ENCODE results near the gene MECP2. TPM values are rescaled to one million over a fixed set of nuclear protein-coding genes. Genes with fewer than 3 reads are reported as not detected.

MECP2 gene
- total RNA-seq, 1 donor from 2014 or later: 65.7 TPM

GRCh38 chrX:154040307-154040756 is 57.2 kb downstream of the MECP2 start:
- no peak for DNase-seq (ENCODE audit: low spot score in 2 of 2)
- TF ChIP-seq CTCF (IDR thresholded peaks at IDR 0.05): no peak

GRCh38 chrX:154039577-154039976 is 57.9 kb downstream of the MECP2 start:
- Histone ChIP-seq H3K4me1 (peaks cover 0 to 9% of the 10 kb centered on the region in 2 donors), H3K9me3 (no peaks in the 10 kb centered on the region), H3K27ac (no peak overlapping the region), H3K36me3 (no peaks in the 10 kb centered on the region), H3K4me3 (no peak overlapping the region), H3K27me3 (no peaks in the 10 kb centered on the region)
- TF ChIP-seq CTCF (IDR thresholded peaks at IDR 0.05): no peak
- intact Hi-C loops (cut with DNase I): no loop called here
- no peak for DNase-seq (ENCODE audit: low spot score in 2 of 2)

More at GRCh38 chrX:154040307-154040756, 57.2 kb downstream of the MECP2 start:
- no peaks in the 10 kb centered on the region for H3K27me3 ChIP-seq
- H3K9me3 ChIP-seq: no peaks in the 10 kb centered on the region
- intact Hi-C loops (cut with DNase I): no loop called here
- H3K36me3 ChIP-seq: no peaks in the 10 kb centered on the region
- H3K4me3 ChIP-seq: no peak overlapping the region
- peaks cover 0 to 9% of the 10 kb centered on the region in 2 donors for H3K4me1 ChIP-seq
- no peak overlapping the region for H3K27ac ChIP-seq

GRCh38 chrX:154038656-154039055 is 58.9 kb downstream of the MECP2 start:
- no peak overlapping the region for H3K4me3 ChIP-seq
- no peak for DNase-seq (ENCODE audit: low spot score in 2 of 2)
- H3K27me3 ChIP-seq: no peaks in the 10 kb centered on the region
- H3K4me1 ChIP-seq: peaks cover 0 to 9% of the 10 kb centered on the region in 2 donors
- H3K9me3 ChIP-seq: no peaks in the 10 kb centered on the region
- intact Hi-C loops (cut with DNase I): no loop called here
- H3K36me3 ChIP-seq: no peaks in the 10 kb centered on the region
- TF ChIP-seq CTCF (IDR thresholded peaks at IDR 0.05): no peak
- no peak overlapping the region for H3K27ac ChIP-seq

GRCh38 chrX:154037754-154038153 is 59.8 kb downstream of the MECP2 start:
- Histone ChIP-seq H3K27ac (no peak overlapping the region), H3K9me3 (no peaks in the 10 kb centered on the region), H3K36me3 (no peaks in the 10 kb centered on the region), H3K27me3 (no peaks in the 10 kb centered on the region), H3K4me1 (peaks cover 0 to 7% of the 10 kb centered on the region in 2 donors), H3K4me3 (no peak overlapping the region)
- TF ChIP-seq CTCF (IDR thresholded peaks at IDR 0.05): no peak
- intact Hi-C loops (cut with DNase I): no loop called here
- no peak for DNase-seq (ENCODE audit: low spot score in 2 of 2)

GRCh38 chrX:154036513-154036912 is 61.0 kb downstream of the MECP2 start:
- H3K9me3 ChIP-seq: no peaks in the 10 kb centered on the region
- peaks cover 0 to 2% of the 10 kb centered on the region in 2 donors for H3K4me1 ChIP-seq
- peaks cover 6 to 7% of the 10 kb centered on the region in 2 donors for H3K36me3 ChIP-seq
- H3K27ac ChIP-seq: no peak overlapping the region
- no peaks in the 10 kb centered on the region for H3K27me3 ChIP-seq
- intact Hi-C loops (cut with DNase I): no loop called here
- H3K4me3 ChIP-seq: no peak overlapping the region
- TF ChIP-seq CTCF (IDR thresholded peaks at IDR 0.05): no peak
- DNase-seq (ENCODE audit: low spot score in 2 of 2): no peak

- intact Hi-C loops (cut with DNase I): no loop called here
- H3K36me3 ChIP-seq: peaks cover 28 to 30% of the 10 kb centered on the region in 2 donors
- no peaks in the 10 kb centered on the region for H3K9me3 ChIP-seq
- H3K27ac ChIP-seq: no peak overlapping the region
- no peak for TF ChIP-seq CTCF (IDR thresholded peaks at IDR 0.05)
- H3K4me3 ChIP-seq: no peak overlapping the region
- no peaks in the 10 kb centered on the region for H3K4me1 ChIP-seq
- DNase-seq (ENCODE audit: low spot score in 2 of 2): no peak
- H3K27me3 ChIP-seq: no peaks in the 10 kb centered on the region
Observed at GRCh38 chrX:154033848-154034247, 63.7 kb downstream of the MECP2 start.
